Pancreas (tissue), 10 donors: ENCODE data around the gene DUSP7. TPM values are rescaled to one million over a fixed set of nuclear protein-coding genes. Genes with fewer than 3 reads are reported as not detected.

Experiments
- ATAC-seq, 4 donors: fragments of 200-7000 bp; cut with Tn5 transposase; one replicate each; pipeline versions ENCODE4 v1.8.0 to v1.9.1; 2020; ENCODE audit warnings: mild to moderate bottlenecking in 4 of 4, moderate library complexity in 4 of 4
- DNase-seq, 6 donors: peaks; one replicate each; pipeline ENCODE4 v3.0.0-alpha.2; 2020
- FAIRE-seq: peaks from 2 replicates; lab custom pipeline; 2012; peaks lifted over from hg19 to GRCh38; lab: Jason Lieb, UNC
- H3K27ac ChIP-seq, 4 donors: fragments of 200-600 bp; sonication (generic); 1 replicate in 3 of 4; 2 replicates in 1 of 4; pipeline versions ENCODE4 v1.5.0 to v1.8.0; 2020
- H3K27me3 ChIP-seq, 4 donors: fragments of 200-600 bp; one replicate each; pipeline ENCODE4 v1.8.0; 2021
- H3K36me3 ChIP-seq, 3 donors: fragments of 200-600 bp; sonication (generic) in 1 of 3; one replicate each; pipeline versions ENCODE4 v1.5.0 to v1.8.0; 2020 to 2021
- H3K4me1 ChIP-seq, 3 donors: fragments of 200-600 bp; one replicate each; pipeline ENCODE4 v1.8.0; 2021
- H3K4me3 ChIP-seq, 4 donors: fragments of 200-600 bp; sonication (generic) in 2 of 4; one replicate each; pipeline versions ENCODE4 v1.5.0 to v1.8.0; 2020 to 2021
- H3K9me3 ChIP-seq, 4 donors: fragments of 200-600 bp; one replicate each; pipeline ENCODE4 v1.8.0; 2021
- WGBS, 2 donors: extraction: QIAGEN DNeasy Blood & Tissue Kit; methylation state at CpG; one replicate each; pipeline ENCODE4 v1.1.7; 2013; 5-methylcytosine and 5-hydroxymethylcytosine counted together
- intact Hi-C, 3 donors: fragments of 100-400 bp; cut with DNase I; formaldehyde crosslinking; loops; one replicate each; pipeline versions ENCODE4 v1.11.1 to v1.14.2; 2022
- polyA plus RNA-seq, 2 donors: library from polyadenylated mRNA; stranded (reverse); fragments of 200-250 nt; gene quantifications; one replicate each; pipeline ENCODE4 v1.2.3, GENCODE V29; 2013
- total RNA-seq, 6 donors: library from RNA; stranded (reverse); fragmentation: NEBNext Ultra II Directional in 4 of 6; extraction: Animal tissue kit (Norgen Biotek cat#: 25700) in 4 of 6; gene quantifications; one replicate each; pipeline versions ENCODE4 v1.2.1 to v1.2.4, GENCODE V29; 2021 to 2023
- TF ChIP-seq, protein P1 (sequence below), 4 donors: fragments of 200-600 bp; sonication (generic) in 3 of 4; IDR thresholded peaks; one replicate each; pipeline versions ENCODE4 v1.5.0 to v1.8.0; 2021; ENCODE audit warnings: antibody characterized with exemption in 4 of 4
- donor health status: healthy with polysubstance abuse.
- donor health status: DM: no; HTN: no; CAD: no; lungs with moderate emphysema.
- donor health status: DM: no; HTN: no; CAD: no.
- donor health status: control.
- donor health status: control.
- donor health status: Bipolar disorder and iron deficiency.
- donor health status: DM: yes; HTN: yes; CAD: no.
- donor health status: DM: no; HTN: no; CAD: no.
- donor health status: DM: no; HTN: no; CAD: no.
- donor health status: DM: yes; HTN: yes; CAD: no.

Gene DUSP7
- total and polyA plus RNA-seq, 8 donors = 2.6 to 7.6 (median 4.6) TPM

DNA sequence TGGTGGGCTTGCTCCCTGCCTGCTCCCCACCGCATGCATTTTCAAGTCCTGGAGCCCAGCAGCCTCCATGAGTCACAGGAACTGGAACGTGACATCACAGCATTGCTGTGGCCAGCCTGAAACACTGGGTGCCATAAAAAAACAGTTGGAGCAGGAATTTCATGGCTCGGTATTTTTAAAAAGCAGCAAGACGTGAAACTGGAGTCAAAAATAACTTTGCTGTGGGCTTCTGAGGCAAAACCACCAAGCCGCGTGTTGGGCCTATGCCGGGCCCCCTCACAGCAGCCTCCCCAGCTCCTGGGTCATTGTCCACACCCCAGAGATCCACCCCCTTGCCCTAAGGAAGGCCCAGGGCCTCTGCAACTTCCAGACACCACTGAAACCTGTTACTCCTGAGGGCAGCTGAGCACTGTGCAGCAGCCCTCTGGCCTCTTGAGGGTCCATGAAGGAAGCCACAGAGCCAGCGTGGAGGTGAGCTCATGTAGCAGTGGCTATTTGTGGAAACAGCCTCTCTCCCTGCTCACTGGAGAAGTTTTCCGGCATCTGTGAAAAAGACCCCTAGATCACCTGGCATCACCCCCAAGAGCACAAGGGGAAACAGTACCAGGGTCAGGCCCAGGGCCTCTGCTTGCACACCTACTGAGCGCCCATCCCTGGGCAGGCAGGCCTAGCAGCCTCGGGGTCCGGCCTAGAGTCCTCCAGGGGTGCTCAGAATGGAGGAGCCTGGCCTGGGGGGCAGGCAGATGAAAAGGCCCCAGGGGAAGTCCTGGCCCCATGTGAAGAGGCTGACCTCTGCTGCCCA, 34.0 kb upstream of the DUSP7 start:
- H3K27me3 ChIP-seq = no peaks in the 10 kb centered on the region
- peak overlapping the region in 1 of 4 donors; percentile 26 for H3K27ac ChIP-seq
- H3K36me3 ChIP-seq = no peaks in the 10 kb centered on the region
- DNase-seq = peak in 2 of 6 donors; percentile 14 to 41
- H3K4me1 ChIP-seq = no peaks in the 10 kb centered on the region
- TF ChIP-seq, protein P1, sequence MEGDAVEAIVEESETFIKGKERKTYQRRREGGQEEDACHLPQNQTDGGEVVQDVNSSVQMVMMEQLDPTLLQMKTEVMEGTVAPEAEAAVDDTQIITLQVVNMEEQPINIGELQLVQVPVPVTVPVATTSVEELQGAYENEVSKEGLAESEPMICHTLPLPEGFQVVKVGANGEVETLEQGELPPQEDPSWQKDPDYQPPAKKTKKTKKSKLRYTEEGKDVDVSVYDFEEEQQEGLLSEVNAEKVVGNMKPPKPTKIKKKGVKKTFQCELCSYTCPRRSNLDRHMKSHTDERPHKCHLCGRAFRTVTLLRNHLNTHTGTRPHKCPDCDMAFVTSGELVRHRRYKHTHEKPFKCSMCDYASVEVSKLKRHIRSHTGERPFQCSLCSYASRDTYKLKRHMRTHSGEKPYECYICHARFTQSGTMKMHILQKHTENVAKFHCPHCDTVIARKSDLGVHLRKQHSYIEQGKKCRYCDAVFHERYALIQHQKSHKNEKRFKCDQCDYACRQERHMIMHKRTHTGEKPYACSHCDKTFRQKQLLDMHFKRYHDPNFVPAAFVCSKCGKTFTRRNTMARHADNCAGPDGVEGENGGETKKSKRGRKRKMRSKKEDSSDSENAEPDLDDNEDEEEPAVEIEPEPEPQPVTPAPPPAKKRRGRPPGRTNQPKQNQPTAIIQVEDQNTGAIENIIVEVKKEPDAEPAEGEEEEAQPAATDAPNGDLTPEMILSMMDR (IDR thresholded peaks at IDR 0.05) = no peak
- peak in 2 of 4 donors; percentile 32 to 40 for ATAC-seq
- WGBS, 2 donors = 91% methylated on average over 12 of the region's 12 CpGs
- intact Hi-C loops = no loop called here
- no peaks in the 10 kb centered on the region for H3K9me3 ChIP-seq
- no peak for FAIRE-seq
- no peak overlapping the region for H3K4me3 ChIP-seq

DNA sequence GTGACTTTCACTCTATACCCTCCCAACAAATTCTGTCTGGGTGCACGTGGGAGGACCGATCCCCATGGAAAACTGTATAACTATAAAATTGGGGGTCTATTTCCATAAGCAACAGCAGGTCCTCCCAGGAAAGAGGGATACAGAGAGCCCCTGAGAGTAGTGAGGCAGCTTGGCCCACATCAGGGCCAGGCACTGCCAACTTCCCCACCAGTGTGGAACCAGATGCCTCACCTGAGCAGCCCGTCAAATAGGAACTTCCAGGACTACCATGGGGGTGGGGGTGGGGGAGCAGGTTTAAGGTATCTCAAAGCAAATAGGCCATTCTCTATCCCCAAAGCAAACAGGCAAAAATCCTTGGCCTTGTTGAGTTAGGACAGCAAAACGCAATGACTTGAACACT, 33.3 kb upstream of the DUSP7 start:
- 88 to 89% methylated on average over 4 of the region's 4 CpGs for WGBS, 2 donors
- TF ChIP-seq, protein P1 (IDR thresholded peaks at IDR 0.05) = no peak
- Histone ChIP-seq H3K27me3 (no peaks in the 10 kb centered on the region), H3K9me3 (no peaks in the 10 kb centered on the region), H3K4me1 (no peaks in the 10 kb centered on the region), H3K36me3 (no peaks in the 10 kb centered on the region), H3K27ac (peak overlapping the region in 1 of 4 donors; percentile 26), H3K4me3 (no peak overlapping the region)
- intact Hi-C loops = no loop called here
- ATAC-seq = no peak
- peak in 1 of 6 donors; percentile 1 for DNase-seq
- FAIRE-seq = no peak

GRCh38 chr3:52088445-52089367, 32.3 kb upstream of the DUSP7 start:
- WGBS, 2 donors = 86 to 87% methylated on average over 17 of the region's 17 CpGs
- H3K27me3 ChIP-seq = no peaks in the 10 kb centered on the region
- DNase-seq = peak in 2 of 6 donors; percentile 13 to 35
- no peaks in the 10 kb centered on the region for H3K36me3 ChIP-seq
- H3K27ac ChIP-seq = no peak overlapping the region
- no peaks in the 10 kb centered on the region for H3K9me3 ChIP-seq
- H3K4me1 ChIP-seq = no peaks in the 10 kb centered on the region
- ATAC-seq = peak in 3 of 4 donors; percentile 43 to 58 (median 51)
- intact Hi-C loops = no loop called here
- TF ChIP-seq, protein P1 (IDR thresholded peaks at IDR 0.05) = no peak
- H3K4me3 ChIP-seq = no peak overlapping the region
- FAIRE-seq = no peak

DNA sequence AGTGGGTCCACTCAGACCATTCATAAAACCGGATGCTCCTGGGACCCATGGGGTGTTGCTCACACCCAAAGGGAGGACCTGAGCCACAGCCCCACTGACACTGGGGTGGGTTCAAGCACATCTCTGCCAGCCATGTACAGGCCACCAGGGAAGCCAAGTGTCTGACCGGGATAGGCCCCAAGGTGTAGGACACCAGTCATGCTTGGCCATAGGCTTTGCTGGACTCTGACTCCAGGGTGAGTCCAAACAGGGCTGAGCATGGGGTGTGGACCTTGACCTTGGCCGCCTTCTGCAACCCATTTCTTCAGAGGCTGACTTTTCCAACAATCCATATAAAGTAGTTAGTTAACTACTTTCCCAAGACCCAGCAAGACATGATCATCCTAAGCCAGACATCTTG, 31.4 kb upstream of the DUSP7 start:
- Histone ChIP-seq H3K4me3 (no peak overlapping the region), H3K36me3 (no peaks in the 10 kb centered on the region), H3K27ac (no peak overlapping the region), H3K9me3 (no peaks in the 10 kb centered on the region), H3K27me3 (no peaks in the 10 kb centered on the region), H3K4me1 (no peaks in the 10 kb centered on the region)
- DNase-seq (peak in 1 of 6 donors; percentile 7), FAIRE-seq (no peak), ATAC-seq (no peak)
- intact Hi-C loops = no loop called here
- TF ChIP-seq, protein P1 (IDR thresholded peaks at IDR 0.05) = no peak
- WGBS, 2 donors = 98% methylated on average over 3 of the region's 3 CpGs
